GM12865 (cell line): ENCODE data around the gene SLC25A26.

ENCODE experiments used
- DNase-seq: peaks from one replicate; pipeline ENCODE4 v3.0.0; 2010; ENCODE audit warnings: low read depth
- H3K4me3 ChIP-seq: 2 replicates; pipeline ENCODE4 v1.5.1; 2011; ENCODE audit warnings: mild to moderate bottlenecking, low read depth, low read length, control low read depth
- TF ChIP-seq, protein P1 (sequence below): IDR thresholded peaks from 2 replicates; pipeline ENCODE4 v1.5.1; 2011; ENCODE audit warnings: low read length, control low read depth, low read depth, inconsistent platforms; ENCODE audit not compliant: insufficient read depth; ENCODE audit errors: missing control alignments

SLC25A26 gene

DNA sequence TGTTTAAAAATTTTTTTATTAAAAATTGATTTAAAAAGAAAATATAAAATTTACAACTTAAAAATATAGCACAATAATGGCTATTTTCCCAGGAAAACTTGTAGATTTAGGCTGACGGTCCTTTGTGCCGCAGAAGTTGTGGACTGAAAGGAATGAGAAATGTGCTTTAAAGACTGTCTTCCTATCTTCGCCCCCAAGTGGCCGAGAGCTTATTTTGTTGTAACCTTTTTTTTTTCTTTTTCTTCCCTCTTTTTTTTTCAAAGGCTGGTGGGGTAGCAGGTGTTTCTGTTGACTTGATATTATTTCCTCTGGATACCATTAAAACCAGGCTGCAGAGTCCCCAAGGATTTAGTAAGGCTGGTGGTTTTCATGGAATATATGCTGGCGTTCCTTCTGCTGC lies 15.5 kb downstream of the SLC25A26 start:
- no peak for DNase-seq
- no peak overlapping the region for H3K4me3 ChIP-seq
- TF ChIP-seq, protein P1, sequence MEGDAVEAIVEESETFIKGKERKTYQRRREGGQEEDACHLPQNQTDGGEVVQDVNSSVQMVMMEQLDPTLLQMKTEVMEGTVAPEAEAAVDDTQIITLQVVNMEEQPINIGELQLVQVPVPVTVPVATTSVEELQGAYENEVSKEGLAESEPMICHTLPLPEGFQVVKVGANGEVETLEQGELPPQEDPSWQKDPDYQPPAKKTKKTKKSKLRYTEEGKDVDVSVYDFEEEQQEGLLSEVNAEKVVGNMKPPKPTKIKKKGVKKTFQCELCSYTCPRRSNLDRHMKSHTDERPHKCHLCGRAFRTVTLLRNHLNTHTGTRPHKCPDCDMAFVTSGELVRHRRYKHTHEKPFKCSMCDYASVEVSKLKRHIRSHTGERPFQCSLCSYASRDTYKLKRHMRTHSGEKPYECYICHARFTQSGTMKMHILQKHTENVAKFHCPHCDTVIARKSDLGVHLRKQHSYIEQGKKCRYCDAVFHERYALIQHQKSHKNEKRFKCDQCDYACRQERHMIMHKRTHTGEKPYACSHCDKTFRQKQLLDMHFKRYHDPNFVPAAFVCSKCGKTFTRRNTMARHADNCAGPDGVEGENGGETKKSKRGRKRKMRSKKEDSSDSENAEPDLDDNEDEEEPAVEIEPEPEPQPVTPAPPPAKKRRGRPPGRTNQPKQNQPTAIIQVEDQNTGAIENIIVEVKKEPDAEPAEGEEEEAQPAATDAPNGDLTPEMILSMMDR = no peak

DNA sequence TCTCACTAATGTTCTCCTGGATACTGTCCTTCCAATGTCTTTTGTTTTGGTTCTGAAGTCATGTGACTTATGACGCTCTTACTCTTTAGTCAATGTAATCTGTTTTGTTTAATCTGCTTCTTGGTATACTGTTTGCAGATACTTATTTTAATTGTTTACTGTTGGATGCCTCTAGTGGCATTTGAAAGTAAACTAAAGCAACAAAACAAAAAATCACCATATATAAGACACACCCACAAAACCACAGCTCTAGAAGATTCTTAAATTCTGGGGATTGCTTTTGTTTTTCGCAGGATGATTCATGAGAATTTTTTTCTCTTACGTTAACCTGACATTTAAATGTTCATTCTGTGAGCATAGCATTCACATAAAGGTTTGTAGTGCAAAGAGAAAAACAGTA lies 16.8 kb downstream of the SLC25A26 start:
- TF ChIP-seq, protein P1 = no peak
- DNase-seq = no peak
- H3K4me3 ChIP-seq = no peak overlapping the region

DNA sequence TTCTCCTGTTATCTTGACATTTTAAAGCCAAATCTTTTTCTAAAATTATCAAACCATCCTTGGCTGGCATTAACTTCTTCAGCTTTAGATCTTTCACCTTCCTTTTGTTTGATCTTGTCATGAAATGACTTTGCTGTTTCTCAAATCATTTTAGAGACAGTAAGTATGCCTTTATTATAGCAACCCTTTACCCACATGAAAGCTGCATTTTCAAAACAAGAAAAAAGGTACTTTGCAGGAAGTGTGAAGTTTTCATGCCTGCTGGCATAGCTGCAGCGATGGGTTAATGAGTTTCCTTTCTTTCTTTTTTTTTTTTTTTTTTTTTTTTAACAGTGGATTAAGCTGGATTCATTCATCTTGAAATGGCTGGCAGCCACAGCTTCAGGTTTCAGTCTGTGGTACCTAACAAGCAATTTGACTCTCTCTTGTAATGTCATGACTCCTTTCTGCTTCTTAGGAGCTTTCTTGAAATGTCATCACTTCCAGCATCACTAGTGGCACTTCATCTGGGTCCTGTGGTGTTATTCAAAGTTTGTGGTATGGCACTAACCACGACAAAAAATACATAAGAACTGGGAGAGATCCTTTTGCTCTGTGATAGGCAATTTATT lies 18.8 kb downstream of the SLC25A26 start:
- no peak overlapping the region for H3K4me3 ChIP-seq
- TF ChIP-seq, protein P1 = no peak
- DNase-seq = peak; percentile 30

DNA sequence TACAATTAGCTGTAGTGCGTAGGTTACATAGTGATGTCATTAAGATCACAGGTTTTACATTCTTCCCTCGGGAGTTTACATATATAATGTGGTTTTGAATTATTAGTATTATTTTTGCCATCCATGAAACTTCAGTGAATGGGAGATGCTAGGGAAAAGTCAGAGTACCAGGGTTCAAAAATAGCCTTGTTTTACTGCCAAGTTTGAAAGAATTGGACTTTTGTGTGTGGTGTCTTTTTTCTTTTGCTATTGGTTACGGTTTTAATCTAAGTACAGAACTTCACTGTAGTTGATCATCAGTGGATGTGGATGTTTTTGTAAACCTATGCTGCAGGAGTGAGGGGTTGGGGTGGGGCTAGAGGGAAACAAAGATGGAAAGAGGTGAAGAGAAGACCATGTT lies 20.7 kb downstream of the SLC25A26 start:
- no peak for DNase-seq
- TF ChIP-seq, protein P1 = no peak
- no peak overlapping the region for H3K4me3 ChIP-seq

DNA sequence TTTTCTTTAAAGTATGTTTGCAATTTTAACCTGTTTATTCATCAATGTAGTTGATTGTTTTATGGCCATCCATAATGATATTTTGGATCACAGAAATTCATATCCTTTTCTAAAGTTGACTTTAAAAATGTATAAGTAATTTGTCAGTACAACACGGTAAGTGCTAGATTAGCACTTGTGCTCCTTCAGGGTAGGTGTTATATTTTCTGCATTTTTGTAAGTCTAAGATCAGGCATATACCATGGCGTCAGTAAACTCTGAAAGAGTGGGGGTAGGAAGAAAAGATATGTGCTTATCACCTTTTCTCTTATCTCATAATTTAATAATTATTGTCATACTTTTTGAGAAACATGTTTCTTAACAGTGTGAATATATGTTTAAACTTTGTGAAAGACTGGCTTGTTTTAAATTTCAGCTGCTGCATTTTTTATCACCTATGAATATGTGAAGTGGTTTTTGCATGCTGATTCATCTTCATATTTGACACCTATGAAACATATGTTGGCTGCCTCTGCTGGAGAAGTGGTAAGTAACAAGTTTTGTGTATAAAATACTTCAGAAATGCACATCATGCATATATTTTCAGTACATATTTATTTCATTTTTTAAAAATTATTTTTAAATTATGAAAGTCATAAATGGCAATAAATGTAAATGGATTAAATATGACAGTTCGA lies 22.1 kb downstream of the SLC25A26 start:
- DNase-seq = no peak
- TF ChIP-seq, protein P1 = no peak
- H3K4me3 ChIP-seq = no peak overlapping the region

DNA sequence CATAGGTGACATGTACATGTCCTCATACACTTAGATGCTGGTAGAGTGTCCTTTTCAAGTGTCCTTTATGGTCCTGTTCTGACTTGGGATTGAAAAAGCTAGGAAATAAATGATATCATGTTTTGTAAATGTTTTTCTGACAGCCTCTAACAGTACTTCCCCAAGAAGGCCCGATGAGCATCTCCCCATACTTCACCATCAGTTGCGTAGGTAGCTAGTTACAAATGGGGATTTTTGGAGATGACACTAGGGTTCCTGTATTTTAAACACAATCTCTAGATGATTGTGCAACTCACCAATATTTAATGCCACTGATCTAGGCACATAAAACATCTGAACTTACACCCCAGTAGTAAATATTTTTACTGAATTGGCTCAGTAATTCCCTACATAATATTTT lies 27.8 kb downstream of the SLC25A26 start:
- no peak overlapping the region for H3K4me3 ChIP-seq
- TF ChIP-seq, protein P1 = no peak

More for the DNA sequence above, 27.8 kb downstream of the SLC25A26 start:
- no peak for DNase-seq
